ENCODE data around the gene EXOC3. TPM values are rescaled to one million over a fixed set of nuclear protein-coding genes. Genes with fewer than 3 reads are reported as not detected.
"Not testable (repeated sequence)": the region's sequence is repeated elsewhere in the genome, so short reads cannot be mapped to it uniquely, and the experiment has no call there.

The EXOC3 gene
- total RNA-seq, 2 experiments from 2014 or later, result 41.6 to 41.7 TPM

DNA sequence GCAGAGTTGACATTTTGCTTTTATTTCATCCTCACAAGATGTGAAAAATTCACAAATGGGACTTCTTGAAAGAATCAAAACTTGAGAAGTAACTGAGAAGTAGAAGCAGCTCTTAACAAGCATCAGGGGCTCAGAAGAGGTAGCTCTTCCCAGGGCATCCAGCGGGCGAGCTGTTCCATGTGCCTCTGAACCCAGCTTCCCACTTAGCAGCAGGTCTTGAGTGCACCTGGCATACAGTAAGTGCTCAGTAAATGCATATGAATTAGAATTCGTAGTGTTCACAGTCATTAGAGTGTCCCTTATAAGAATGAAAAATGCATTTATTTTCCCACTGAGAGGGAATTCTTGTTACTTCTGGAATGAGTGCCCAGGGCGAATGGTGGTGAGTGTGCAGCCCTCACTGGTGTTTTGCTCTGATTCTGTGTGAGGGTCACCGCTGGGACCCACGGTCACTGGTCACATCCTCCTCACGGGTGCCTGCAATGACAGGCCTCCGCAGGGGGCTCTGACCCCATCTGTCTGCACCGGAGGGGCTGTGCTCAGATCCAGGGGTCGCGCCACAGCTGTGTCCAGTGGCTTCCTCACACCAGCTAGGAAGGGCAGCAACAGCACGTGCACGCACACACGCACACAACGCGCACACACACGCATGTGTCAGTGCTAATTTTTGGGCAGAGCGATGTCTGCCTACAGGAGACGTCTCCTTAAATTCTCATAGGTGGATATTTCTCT is 26.9 kb downstream of the EXOC3 start:
- Mint-ChIP-seq H3K36me3 (ENCODE audit: low read depth) (peaks cover 13% of the 10 kb centered on the region), H3K27me3 (ENCODE audit: low read depth) (no peaks in the 10 kb centered on the region), H3K9me3 (no peaks in the 10 kb centered on the region), H3K27ac (no peak overlapping the region), H3K4me1 (ENCODE audit: low read depth) (peaks cover 26% of the 10 kb centered on the region), H3K4me3 (no peak overlapping the region)
- intact Hi-C loops (cut with micrococcal nuclease), result loop anchor here (5.0 to 10.0 kb wide), 3 partner anchors 253 to 875 kb away; partner anchors contain the start of genes CCDC127, CLPTM1L and SDHA
- no peak for DNase-seq
- CTCF ChIA-PET, result interaction anchor here (0.9 kb wide), 1 partner anchor 24 kb away, joined by 4 read pairs; no protein-coding TSS in a partner anchor

DNA sequence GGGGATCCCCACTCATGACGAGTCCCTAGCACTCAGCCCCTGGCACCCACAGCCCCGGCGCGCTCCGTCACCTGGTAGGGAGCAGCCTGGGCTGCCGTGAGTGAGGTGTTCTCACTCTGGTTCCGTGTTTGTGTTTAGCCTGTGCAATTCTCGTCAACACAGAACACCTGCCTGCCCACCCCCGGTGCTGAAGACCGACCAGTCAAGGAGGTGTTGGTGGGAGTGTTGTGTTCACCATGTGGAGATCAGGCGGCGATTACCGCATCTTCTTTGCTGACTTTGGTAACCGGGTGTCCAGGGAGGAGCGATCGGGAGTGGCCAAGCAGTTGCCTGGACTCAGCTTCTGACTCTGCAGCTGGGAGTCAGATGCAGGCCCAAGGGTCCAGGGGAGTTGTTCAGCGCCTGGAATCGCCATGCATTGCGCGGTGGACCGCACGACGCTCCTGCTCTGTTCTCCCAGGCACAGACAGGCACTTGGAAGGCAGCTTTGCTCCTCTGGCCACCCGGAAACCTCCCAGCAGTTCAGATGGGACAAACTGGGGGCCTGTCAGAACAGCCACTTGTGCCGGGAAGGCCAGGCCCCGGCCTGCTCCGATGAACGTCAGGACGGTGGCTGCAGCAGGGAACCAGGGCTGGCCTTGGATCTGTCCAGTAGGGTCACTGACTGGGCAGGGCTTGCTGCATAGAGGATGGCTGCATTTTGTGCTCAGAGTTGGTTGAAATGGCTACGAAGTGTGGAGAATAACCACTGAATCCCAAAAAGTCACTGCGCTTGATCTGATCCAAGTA is 28.2 kb downstream of the EXOC3 start:
- Mint-ChIP-seq H3K27ac (peak overlapping the region; percentile 81), H3K27me3 (ENCODE audit: low read depth) (peaks cover 2% of the 10 kb centered on the region), H3K36me3 (ENCODE audit: low read depth) (peaks cover 13% of the 10 kb centered on the region), H3K4me3 (peak overlapping the region; percentile 78), H3K4me1 (ENCODE audit: low read depth) (peaks cover 28% of the 10 kb centered on the region), H3K9me3 (no peaks in the 10 kb centered on the region)
- CTCF ChIA-PET, result interaction anchor here (0.7 to 1.2 kb wide), 3 partner anchors 23 to 26 kb away, joined by 3 to 6 read pairs (median 4); no protein-coding TSS in a partner anchor
- intact Hi-C loops (cut with micrococcal nuclease), result loop anchor here (5.0 to 10.0 kb wide), 3 partner anchors 254 to 874 kb away; partner anchors contain the start of genes CCDC127, CLPTM1L and SDHA
- no peak for DNase-seq

DNA sequence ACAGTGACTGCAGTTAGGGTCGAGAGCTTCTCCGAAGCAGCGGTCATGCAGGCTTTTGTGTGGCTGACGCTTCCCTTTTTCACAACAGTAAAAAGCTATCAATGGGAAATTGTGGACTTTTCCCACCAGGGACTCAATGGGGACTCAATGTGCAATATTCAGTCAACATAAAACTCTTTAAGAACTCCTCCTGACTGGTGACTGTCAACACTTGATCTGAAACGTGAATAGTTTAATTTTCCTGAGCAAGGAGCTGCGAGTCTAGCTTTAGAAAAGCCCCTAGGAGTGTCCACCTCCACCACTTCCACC is 28.7 kb downstream of the EXOC3 start:
- Mint-ChIP-seq H3K27me3 (ENCODE audit: low read depth) (peaks cover 2% of the 10 kb centered on the region), H3K27ac (peak overlapping the region; percentile 81), H3K4me1 (ENCODE audit: low read depth) (peaks cover 28% of the 10 kb centered on the region), H3K36me3 (ENCODE audit: low read depth) (peaks cover 13% of the 10 kb centered on the region), H3K4me3 (peak overlapping the region; percentile 78), H3K9me3 (no peaks in the 10 kb centered on the region)
- CTCF ChIA-PET, result interaction anchor here (0.7 to 1.2 kb wide), 4 partner anchors 13 to 27 kb away, joined by 3 to 6 read pairs (median 4); no protein-coding TSS in a partner anchor
- intact Hi-C loops (cut with micrococcal nuclease), result loop anchor here (1.0 to 10.0 kb wide), 7 partner anchors 7 to 873 kb away; partner anchors contain the start of genes CCDC127, CLPTM1L and SDHA
- no peak for DNase-seq

DNA sequence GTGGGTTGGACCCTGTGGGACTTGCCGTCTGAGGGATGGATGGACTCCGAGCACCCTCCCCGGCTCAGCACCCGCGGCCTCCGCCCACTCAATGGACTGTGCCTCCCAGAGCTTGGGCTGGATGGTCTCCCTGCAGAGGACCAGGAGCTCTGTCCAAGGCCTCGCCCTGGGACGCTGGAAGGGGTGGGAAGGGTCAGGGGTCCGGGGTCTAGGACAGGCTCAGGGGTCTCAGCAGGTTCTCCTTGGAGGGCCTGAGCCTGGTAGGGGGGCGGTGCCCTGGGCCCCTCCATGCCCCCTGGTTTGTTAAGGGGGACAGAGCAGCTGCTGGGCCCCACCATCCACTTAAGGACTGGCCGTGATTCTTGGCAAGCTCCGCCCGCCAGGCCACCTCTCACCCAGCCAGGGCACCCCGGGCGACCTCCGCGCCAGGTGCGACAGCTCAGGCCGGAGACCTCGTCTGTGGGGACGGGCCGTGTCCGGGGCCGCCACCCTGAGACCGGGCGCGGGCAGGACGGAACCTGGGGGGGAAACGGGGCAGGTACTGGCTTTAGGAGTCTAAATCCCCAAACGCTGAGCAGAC is 29.2 kb downstream of the EXOC3 start:
- H3K27ac Mint-ChIP-seq, result peak overlapping the region; percentile 81
- peak; percentile 38 for DNase-seq
- intact Hi-C loops (cut with micrococcal nuclease), result loop anchor here (1.0 to 10.0 kb wide), 7 partner anchors 8 to 873 kb away; partner anchors contain the start of genes CCDC127, CLPTM1L and SDHA
- H3K4me1 Mint-ChIP-seq (ENCODE audit: low read depth), result peaks cover 28% of the 10 kb centered on the region
- H3K9me3 Mint-ChIP-seq, result no peaks in the 10 kb centered on the region
- H3K4me3 Mint-ChIP-seq, result peak overlapping the region; percentile 78
- CTCF ChIA-PET, result interaction anchor here (0.7 to 1.2 kb wide), 4 partner anchors 13 to 27 kb away, joined by 3 to 6 read pairs (median 4); no protein-coding TSS in a partner anchor
- peaks cover 2% of the 10 kb centered on the region for H3K27me3 Mint-ChIP-seq (ENCODE audit: low read depth)
- H3K36me3 Mint-ChIP-seq (ENCODE audit: low read depth), result peaks cover 13% of the 10 kb centered on the region

DNA sequence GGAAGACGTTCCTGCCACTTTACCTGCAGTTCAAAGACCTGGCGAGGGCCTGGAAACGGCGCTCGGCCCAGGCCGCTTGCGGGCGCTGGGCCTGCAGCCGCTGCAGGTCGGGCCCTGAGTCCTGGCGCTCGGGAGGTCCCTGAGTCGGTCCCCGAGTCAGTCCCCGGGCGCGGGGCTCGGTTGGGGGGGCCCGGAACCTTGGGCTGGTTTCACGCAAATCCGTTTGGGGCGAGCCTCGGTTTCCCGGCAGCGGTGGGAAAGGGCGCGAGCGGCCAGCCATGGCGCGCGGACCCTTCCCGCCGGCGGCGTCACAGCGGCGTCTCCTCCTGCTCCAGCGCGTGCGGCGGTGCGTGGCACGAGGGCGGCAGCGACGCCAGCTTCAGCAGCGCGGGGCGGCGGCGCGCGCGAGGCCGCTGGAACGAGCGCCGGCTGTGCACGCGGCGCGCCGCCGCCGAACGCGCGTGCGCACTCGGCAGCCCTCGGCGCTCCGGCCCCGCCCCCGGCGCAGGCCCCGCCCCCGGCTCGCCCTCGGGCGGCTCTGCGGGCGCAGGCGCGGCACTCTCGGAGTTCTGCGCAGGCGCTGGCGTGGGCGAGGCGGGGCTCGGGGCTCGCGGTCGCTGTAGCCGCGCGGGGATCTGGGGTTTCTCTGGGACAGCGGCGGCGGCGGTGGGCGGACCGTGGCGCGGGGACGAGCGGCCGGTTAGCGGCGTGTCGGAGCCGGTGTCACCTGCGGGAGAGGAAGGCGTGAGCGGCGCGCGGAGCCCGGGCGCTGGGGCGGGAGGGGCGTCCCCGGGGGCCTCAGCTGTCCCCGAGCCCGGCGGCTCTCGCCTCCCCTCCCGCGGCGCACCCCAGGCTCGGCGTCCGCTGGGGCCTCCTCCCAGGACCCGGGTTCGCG is 29.9 kb downstream of the EXOC3 start:
- Mint-ChIP-seq H3K36me3 (ENCODE audit: low read depth) (peaks cover 13% of the 10 kb centered on the region), H3K27me3 (ENCODE audit: low read depth) (peaks cover 2% of the 10 kb centered on the region), H3K4me3 (peak overlapping the region; percentile 78), H3K4me1 (ENCODE audit: low read depth) (peaks cover 28% of the 10 kb centered on the region), H3K27ac (peak overlapping the region; percentile 81), H3K9me3 (no peaks in the 10 kb centered on the region)
- CTCF ChIA-PET, result interaction anchor here (0.6 to 1.7 kb wide), 5 partner anchors 14 to 263 kb away, joined by 3 to 20 read pairs (median 4); no protein-coding TSS in a partner anchor
- peak; percentile 86 for DNase-seq
- intact Hi-C loops (cut with micrococcal nuclease), result loop anchor here (1.0 to 10.0 kb wide), 8 partner anchors 9 to 872 kb away; partner anchors contain the start of genes CCDC127, CEP72, CLPTM1L and SDHA

DNA sequence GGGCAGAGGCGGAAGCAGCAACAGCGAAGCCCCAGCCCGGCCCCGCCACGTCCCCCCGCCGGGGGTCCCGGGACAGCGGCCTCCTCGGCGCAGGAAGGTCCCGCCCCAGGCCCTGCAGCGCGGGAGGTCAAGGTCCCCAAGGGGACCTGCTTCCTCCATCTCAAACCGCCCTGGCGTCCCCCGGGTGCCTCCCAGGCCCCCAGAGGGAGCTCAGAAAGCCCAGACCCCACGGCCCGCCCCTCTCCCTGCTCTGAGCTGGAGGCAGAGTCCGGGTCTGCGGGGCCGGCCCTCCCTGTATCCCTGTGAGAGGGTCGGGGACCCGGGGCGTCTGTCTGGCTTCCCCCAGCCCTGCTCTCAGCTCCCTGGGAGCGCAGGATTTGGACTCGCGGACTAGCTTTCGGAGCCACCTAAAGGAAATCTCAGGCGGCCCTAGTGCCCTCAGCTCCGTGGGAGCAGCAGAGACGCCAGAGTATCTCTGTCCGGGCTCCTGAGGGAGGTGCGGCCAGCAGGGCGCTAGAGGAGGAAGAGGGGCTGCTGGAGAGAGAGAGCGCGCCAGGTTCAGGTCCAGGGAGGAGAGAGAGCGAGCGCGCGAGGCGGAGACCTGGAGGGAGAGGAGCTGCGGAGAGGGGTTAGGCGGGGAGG is 30.7 kb downstream of the EXOC3 start:
- CTCF ChIA-PET, result interaction anchor here (0.6 to 1.7 kb wide), 3 partner anchors 24 to 264 kb away, joined by 3 to 20 read pairs (median 3); no protein-coding TSS in a partner anchor
- Mint-ChIP-seq H3K4me3 (peak overlapping the region; percentile 81), H3K27ac (no peak overlapping the region), H3K4me1 (ENCODE audit: low read depth) (peaks cover 28% of the 10 kb centered on the region), H3K27me3 (ENCODE audit: low read depth) (peaks cover 2% of the 10 kb centered on the region), H3K9me3 (no peaks in the 10 kb centered on the region), H3K36me3 (ENCODE audit: low read depth) (peaks cover 13% of the 10 kb centered on the region)
- intact Hi-C loops (cut with micrococcal nuclease), result loop anchor here (1.0 to 10.0 kb wide), 7 partner anchors 15 to 871 kb away; partner anchors contain the start of genes CCDC127, CEP72, CLPTM1L and SDHA
- peak; percentile 31 for DNase-seq

DNA sequence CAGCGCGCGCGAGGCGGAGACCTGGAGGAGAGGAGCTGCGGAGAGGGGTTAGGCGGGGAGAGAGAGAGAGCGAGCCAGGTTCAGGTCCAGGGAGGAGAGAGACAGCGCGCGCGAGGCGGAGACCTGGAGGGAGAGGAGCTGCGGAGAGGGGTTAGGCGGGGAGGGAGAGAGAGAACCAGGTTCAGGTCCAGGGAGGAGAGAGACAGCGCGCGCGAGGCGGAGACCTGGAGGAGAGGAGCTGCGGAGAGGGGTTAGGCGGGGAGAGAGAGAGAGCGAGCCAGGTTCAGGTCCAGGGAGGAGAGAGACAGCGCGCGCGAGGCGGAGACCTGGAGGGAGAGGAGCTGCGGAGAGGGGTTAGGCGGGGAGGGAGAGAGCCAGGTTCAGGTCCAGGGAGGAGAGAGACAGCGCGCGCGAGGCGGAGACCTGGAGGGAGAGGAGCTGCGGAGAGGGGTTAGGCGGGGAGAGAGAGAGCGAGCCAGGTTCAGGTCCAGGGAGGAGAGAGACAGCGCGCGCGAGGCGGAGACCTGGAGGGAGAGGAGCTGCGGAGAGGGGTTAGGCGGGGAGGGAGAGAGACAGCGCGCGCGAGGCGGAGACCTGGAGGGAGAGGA is 31.4 kb downstream of the EXOC3 start:
- H3K4me1 Mint-ChIP-seq (ENCODE audit: low read depth), result peaks cover 28% of the 10 kb centered on the region
- CTCF ChIA-PET, result interaction anchor here (1.3 to 1.7 kb wide), 2 partner anchors 25 to 28 kb away, joined by 3 to 20 read pairs; no protein-coding TSS in a partner anchor
- peaks cover 11% of the 10 kb centered on the region for H3K36me3 Mint-ChIP-seq (ENCODE audit: low read depth)
- peak overlapping the region; percentile 81 for H3K4me3 Mint-ChIP-seq
- H3K27me3 Mint-ChIP-seq (ENCODE audit: low read depth); H3K9me3 Mint-ChIP-seq; DNase-seq; H3K27ac Mint-ChIP-seq: not testable (repeated sequence)
- intact Hi-C loops (cut with micrococcal nuclease), result loop anchor here (5.0 to 10.0 kb wide), 3 partner anchors 257 to 870 kb away; partner anchors contain the start of genes CCDC127, CLPTM1L and SDHA

DNA sequence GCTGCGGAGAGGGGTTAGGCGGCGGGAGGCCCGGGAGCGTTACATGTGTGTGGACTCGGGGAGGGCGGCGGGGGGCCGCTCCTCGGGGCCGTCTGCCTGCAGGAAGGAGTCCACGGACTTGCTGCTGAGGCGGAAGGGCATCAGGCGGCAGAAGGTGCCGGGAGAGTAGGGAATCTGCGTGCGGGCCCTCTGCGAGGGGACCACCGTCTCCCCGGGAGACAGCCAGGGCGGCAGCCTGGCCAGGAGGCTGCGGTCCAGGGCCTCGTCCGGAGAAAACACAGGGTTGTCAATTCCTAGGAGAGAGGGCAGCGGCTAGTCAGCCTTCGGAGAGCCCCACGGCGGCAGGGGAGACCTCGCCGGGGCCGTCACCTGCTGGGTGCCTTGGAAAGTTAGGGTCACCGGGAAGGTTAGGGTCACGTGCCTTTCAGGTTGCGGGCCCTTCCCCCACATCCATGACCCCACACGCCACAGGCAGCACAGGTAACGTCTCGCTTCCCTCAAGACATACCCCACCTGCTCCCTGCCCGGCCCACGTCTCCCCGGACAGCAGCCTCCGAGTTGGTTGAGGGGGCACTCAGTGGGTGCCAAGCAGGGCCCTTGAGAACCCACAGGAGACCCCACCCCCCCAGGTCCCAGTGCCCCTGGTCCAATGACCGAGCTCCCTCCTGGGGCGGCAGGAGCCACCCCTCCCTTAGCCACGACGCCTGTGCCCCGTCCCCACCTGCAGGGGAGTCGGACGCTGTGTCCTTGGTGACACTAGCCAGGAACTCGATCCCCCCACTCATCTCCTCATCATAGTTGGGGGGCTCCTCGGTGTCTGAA is 32.1 kb downstream of the EXOC3 start:
- no peak for DNase-seq
- H3K27me3 Mint-ChIP-seq (ENCODE audit: low read depth), result peaks cover 2% of the 10 kb centered on the region
- no peaks in the 10 kb centered on the region for H3K9me3 Mint-ChIP-seq
- intact Hi-C loops (cut with micrococcal nuclease), result loop anchor here (5.0 to 10.0 kb wide), 3 partner anchors 258 to 870 kb away; partner anchors contain the start of genes CCDC127, CLPTM1L and SDHA
- CTCF ChIA-PET, result no interaction called here
- H3K27ac Mint-ChIP-seq, result no peak overlapping the region
- peak overlapping the region; percentile 56 for H3K4me3 Mint-ChIP-seq
- peaks cover 9% of the 10 kb centered on the region for H3K36me3 Mint-ChIP-seq (ENCODE audit: low read depth)
- H3K4me1 Mint-ChIP-seq (ENCODE audit: low read depth), result peaks cover 22% of the 10 kb centered on the region

DNA sequence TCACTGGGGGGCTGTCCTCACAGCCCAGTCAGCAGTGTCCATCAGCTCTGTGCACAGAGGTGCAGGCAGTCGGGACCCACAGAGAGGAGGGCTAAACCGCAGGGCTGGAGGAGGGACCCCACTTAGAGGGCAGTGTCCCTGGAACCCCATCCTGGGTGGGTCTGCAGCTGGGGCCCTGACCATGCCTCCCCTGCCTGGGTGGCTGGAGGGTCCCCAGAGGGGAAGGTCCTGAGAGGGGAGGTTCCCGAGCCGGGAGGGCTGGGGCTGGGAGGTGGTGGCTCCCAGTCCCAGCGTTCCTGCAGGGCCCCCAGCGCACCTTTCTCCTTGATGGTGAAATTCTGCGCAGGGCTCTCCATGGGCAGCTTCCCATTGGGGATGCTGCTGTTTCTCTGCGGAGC is 32.7 kb downstream of the EXOC3 start:
- CTCF ChIA-PET, result interaction anchor here (0.6 kb wide), 1 partner anchor 459 kb away, joined by 4 read pairs; no protein-coding TSS in a partner anchor
- Mint-ChIP-seq H3K9me3 (no peaks in the 10 kb centered on the region), H3K27ac (no peak overlapping the region), H3K4me1 (ENCODE audit: low read depth) (peaks cover 17% of the 10 kb centered on the region), H3K36me3 (ENCODE audit: low read depth) (peaks cover 7% of the 10 kb centered on the region), H3K4me3 (peak overlapping the region; percentile 46), H3K27me3 (ENCODE audit: low read depth) (peaks cover 2% of the 10 kb centered on the region)
- intact Hi-C loops (cut with micrococcal nuclease), result loop anchor here (10.0 kb wide), 2 partner anchors 629 to 869 kb away; partner anchors contain the start of gene CLPTM1L
- DNase-seq, result no peak

Data from activated naive CD4-positive, alpha-beta T cell treated with anti-CD3 and anti-CD28 coated beads for 36 hours (primary cell).